Measurements from ENCODE around the gene POMC. TPM values are rescaled to one million over a fixed set of nuclear protein-coding genes. Genes with fewer than 3 reads are reported as not detected.

POMC gene
- total RNA-seq, 3 donors from 2014 or later (not counting 1 experiment from before 2014, with no cell fraction given): 4.9 to 6.6 (median 6.0) TPM

DNA sequence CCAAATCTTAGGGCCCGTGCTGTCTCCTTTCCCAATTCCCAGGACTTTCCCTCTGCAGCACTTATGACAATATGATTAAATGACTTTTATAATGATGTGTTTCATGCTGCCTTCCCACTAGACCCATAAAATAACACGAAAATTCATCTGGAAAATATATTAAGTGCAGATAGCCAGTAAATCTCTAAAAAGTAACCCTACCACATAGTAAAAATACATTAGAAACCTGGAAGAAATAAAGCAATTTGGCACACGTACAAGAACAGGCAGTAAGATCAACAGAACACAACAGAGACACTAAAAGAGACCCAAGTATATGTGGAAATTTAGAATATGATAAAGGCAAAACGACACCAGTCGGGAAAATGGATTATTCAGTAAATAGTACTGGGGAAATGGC, 30.2 kb upstream of the POMC start:
- no peak overlapping the region for H3K4me3 Mint-ChIP-seq
- H3K27ac ChIP-seq (ENCODE audit: low read length): no peak overlapping the region
- no peaks in the 10 kb centered on the region for H3K9me3 Mint-ChIP-seq
- DNase-seq: no peak
- no CpG with 5 or more reads among the region's 5 CpGs for WGBS (ENCODE audit: insufficient coverage)
- H3K36me3 ChIP-seq (ENCODE audit: control insufficient read depth, insufficient read depth, low read length): no peaks in the 10 kb centered on the region
- peaks cover 0 to 2% of the 10 kb centered on the region in 2 donors for H3K27me3 Mint-ChIP-seq (ENCODE audit: low read depth in 2 of 2)
- no peak overlapping the region for H3K4me3 ChIP-seq (ENCODE audit: low read length)
- ATAC-seq: no peak
- no peaks in the 10 kb centered on the region for H3K9me3 ChIP-seq (ENCODE audit: control insufficient read depth, insufficient read depth, low read length)
- no peak for TF ChIP-seq CTCF (IDR thresholded peaks at IDR 0.05)
- no peak overlapping the region for H3K27ac Mint-ChIP-seq
- H3K4me1 ChIP-seq (ENCODE audit: control insufficient read depth, insufficient read depth, low read length): peaks cover 22% of the 10 kb centered on the region
- no peaks in the 10 kb centered on the region for H3K4me1 Mint-ChIP-seq
- no peaks in the 10 kb centered on the region for H3K27me3 ChIP-seq (ENCODE audit: control insufficient read depth, insufficient read depth, low read length)
- intact Hi-C loops (cut with micrococcal nuclease): loop anchor here (5.0 kb wide), 1 partner anchor 369 kb away; no protein-coding TSS in a partner anchor
- no peaks in the 10 kb centered on the region for H3K36me3 Mint-ChIP-seq

GRCh38 chr2:25198209-25198525, 29.8 kb upstream of the POMC start:
- intact Hi-C loops (cut with micrococcal nuclease): loop anchor here (5.0 kb wide), 1 partner anchor 369 kb away; no protein-coding TSS in a partner anchor
- Histone ChIP-seq H3K4me3 (ENCODE audit: low read length) (no peak overlapping the region), H3K36me3 (ENCODE audit: control insufficient read depth, insufficient read depth, low read length) (no peaks in the 10 kb centered on the region), H3K4me1 (ENCODE audit: control insufficient read depth, insufficient read depth, low read length) (peaks cover 18% of the 10 kb centered on the region), H3K27me3 (ENCODE audit: control insufficient read depth, insufficient read depth, low read length) (no peaks in the 10 kb centered on the region), H3K9me3 (ENCODE audit: control insufficient read depth, insufficient read depth, low read length) (no peaks in the 10 kb centered on the region), H3K27ac (ENCODE audit: low read length) (no peak overlapping the region)
- WGBS (ENCODE audit: insufficient coverage): 49% methylated on average over 3 of the region's 4 CpGs
- no peaks in the 10 kb centered on the region for H3K9me3 Mint-ChIP-seq
- no peak for TF ChIP-seq CTCF (IDR thresholded peaks at IDR 0.05)
- H3K36me3 Mint-ChIP-seq: no peaks in the 10 kb centered on the region
- H3K4me3 Mint-ChIP-seq: no peak overlapping the region
- peaks cover 0 to 2% of the 10 kb centered on the region in 2 donors for H3K27me3 Mint-ChIP-seq (ENCODE audit: low read depth in 2 of 2)
- no peaks in the 10 kb centered on the region for H3K4me1 Mint-ChIP-seq
- H3K27ac Mint-ChIP-seq: no peak overlapping the region
- no peak for ATAC-seq
- no peak for DNase-seq

DNA sequence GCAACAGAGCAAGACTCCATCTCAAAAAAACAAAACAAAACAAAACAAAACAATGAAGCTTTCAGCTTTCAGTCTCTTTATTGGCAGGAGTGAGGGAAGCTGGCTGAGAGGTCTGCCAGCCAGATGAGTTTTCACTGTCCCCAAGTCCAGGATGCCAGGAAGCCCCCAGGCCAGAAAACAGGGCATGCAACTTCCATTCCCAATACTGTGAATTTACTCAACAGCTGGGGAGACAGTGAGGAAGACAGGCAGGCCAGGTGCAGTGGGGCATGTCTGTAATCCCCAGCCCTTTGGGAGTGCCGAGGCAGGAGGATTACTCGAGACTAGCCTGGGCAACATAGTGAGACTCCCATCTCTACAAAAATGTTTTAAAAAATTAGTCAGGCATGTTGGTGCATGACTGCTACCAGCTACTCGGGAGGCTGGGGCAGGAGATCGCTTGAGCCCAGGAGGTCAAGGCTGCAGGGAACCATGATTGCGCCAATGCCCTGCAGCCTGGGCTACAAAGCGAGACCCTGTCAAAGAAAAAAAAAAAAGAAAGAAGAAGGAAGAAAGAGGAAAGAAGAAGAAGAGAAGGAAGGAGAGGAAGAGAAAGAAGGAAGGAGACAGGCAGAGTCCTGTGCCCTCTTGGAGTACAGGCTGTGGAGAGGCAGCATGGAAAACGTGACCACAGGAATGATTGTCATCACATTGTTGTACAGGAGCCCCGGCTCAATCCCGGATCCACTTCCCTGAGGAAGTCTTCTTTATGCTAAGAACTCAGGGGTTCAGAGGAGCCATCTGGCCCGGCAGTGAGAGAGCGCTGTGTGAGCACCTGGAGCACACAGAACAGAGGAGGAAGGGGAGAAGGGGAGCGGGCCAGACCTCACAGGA, 29.2 kb upstream of the POMC start:
- H3K9me3 Mint-ChIP-seq: no peaks in the 10 kb centered on the region
- Histone ChIP-seq H3K4me1 (ENCODE audit: control insufficient read depth, insufficient read depth, low read length) (peaks cover 12% of the 10 kb centered on the region), H3K9me3 (ENCODE audit: control insufficient read depth, insufficient read depth, low read length) (no peaks in the 10 kb centered on the region), H3K27me3 (ENCODE audit: control insufficient read depth, insufficient read depth, low read length) (no peaks in the 10 kb centered on the region), H3K36me3 (ENCODE audit: control insufficient read depth, insufficient read depth, low read length) (no peaks in the 10 kb centered on the region), H3K27ac (ENCODE audit: low read length) (no peak overlapping the region), H3K4me3 (ENCODE audit: low read length) (no peak overlapping the region)
- WGBS (ENCODE audit: insufficient coverage): 64% methylated on average over 12 of the region's 12 CpGs
- intact Hi-C loops (cut with micrococcal nuclease): loop anchor here (5.0 kb wide), 1 partner anchor 370 kb away; no protein-coding TSS in a partner anchor
- no peaks in the 10 kb centered on the region for H3K4me1 Mint-ChIP-seq
- H3K36me3 Mint-ChIP-seq: no peaks in the 10 kb centered on the region
- TF ChIP-seq CTCF (IDR thresholded peaks at IDR 0.05): no peak
- no peak overlapping the region for H3K27ac Mint-ChIP-seq
- peaks cover 0 to 2% of the 10 kb centered on the region in 2 donors for H3K27me3 Mint-ChIP-seq (ENCODE audit: low read depth in 2 of 2)
- ATAC-seq (no peak), DNase-seq (no peak)
- H3K4me3 Mint-ChIP-seq: no peak overlapping the region
